HCT116 (cell line): ENCODE data around the gene CFAP221. TPM values are rescaled to one million over a fixed set of nuclear protein-coding genes. Genes with fewer than 3 reads are reported as not detected.

ENCODE experiments used
- ATAC-seq: fragments of 200-7000 bp; cut with Tn5 transposase; 2 replicates; pipeline ENCODE4 v1.9.1; 2020; ENCODE audit warnings: mild to moderate bottlenecking, moderate library complexity
- BruUV-seq: library from RNA; stranded (reverse); fragments of 400-500 nt; replicated peaks from 2 replicates; lab custom pipeline; 2021; lab: Mats Ljungman, UMichigan
- CTCF ChIA-PET: fragments of 300-600 bp; sonication (Branson Sonifier 250); formaldehyde crosslinking; loops from one replicate; lab custom pipeline; 2021; ENCODE audit warnings: antibody characterized with exemption; lab: Charles Lee
- POLR2A ChIA-PET: fragments of 300-600, 350-600 bp; sonication (Branson Sonifier 250); formaldehyde crosslinking; loops from one replicate; lab custom pipeline; 2021; ENCODE audit warnings: antibody characterized with exemption; lab: Charles Lee
- RAD21 ChIA-PET, 2 experiments: fragments of 300-600 bp; sonication (Branson Sonifier 250); formaldehyde crosslinking; loops; one replicate each; lab custom pipeline; 2023; ENCODE audit warnings: low total read pairs in 2 of 2; ENCODE audit not compliant: uncharacterized antibody in 2 of 2, unreplicated experiment in 2 of 2, low non-redundant PET in 1 of 2; lab: Charles Lee
- DNase-seq: peaks from one replicate; pipeline ENCODE4 v3.0.0-alpha.2; 2010; ENCODE audit warnings: low read depth, low spot score
- H2AFZ ChIP-seq: fragments of 200-600 bp; shearing (Covaris generic), sonication (generic); 2 replicates; pipeline ENCODE4 v1.6.1; 2017; ENCODE audit warnings: low read depth, mixed run types, mixed read lengths, antibody characterized with exemption, low read length; ENCODE audit not compliant: poor library complexity, severe bottlenecking
- H3K27ac ChIP-seq: 2 replicates; pipeline ENCODE4 v1.5.1; 2012; ENCODE audit warnings: low read depth, low read length
- H3K27me3 ChIP-seq: fragments of 200-600 bp; sonication (generic); 2 replicates; pipeline ENCODE4 v1.6.1; 2016; ENCODE audit warnings: mixed run types, low read length, mixed read lengths; ENCODE audit not compliant: insufficient read depth
- H3K36me3 ChIP-seq, 2 experiments: fragments of 200-500 bp in 1 of 2; fragments of 200-600 bp in 1 of 2; sonication (Bioruptor generic) in 1 of 2; sonication (generic) in 1 of 2; 2 replicates each; pipeline versions ENCODE4 v1.5.1 to v1.6.1; 2014 to 2016; ENCODE audit warnings: low read length in 2 of 2, inconsistent platforms in 1 of 2, mixed read lengths in 1 of 2, mixed run types in 1 of 2; ENCODE audit not compliant: insufficient read depth in 2 of 2, control insufficient read depth in 1 of 2
- H3K4me1 ChIP-seq, 2 experiments: fragments of 200-600 bp in 1 of 2; sonication (generic) in 1 of 2; 2 replicates each; pipeline versions ENCODE4 v1.5.1 to v1.6.1; 2012 to 2017; ENCODE audit warnings: low read length in 2 of 2, inconsistent platforms in 1 of 2, mild to moderate bottlenecking in 1 of 2, mixed read lengths in 1 of 2, mixed run types in 1 of 2, moderate library complexity in 1 of 2; ENCODE audit not compliant: insufficient read depth in 2 of 2, control insufficient read depth in 1 of 2
- H3K4me2 ChIP-seq: fragments of 200-600 bp; sonication (generic); 2 replicates; pipeline ENCODE4 v1.6.1; 2017; ENCODE audit warnings: mixed run types, low read length, mixed read lengths
- H3K4me3 ChIP-seq, 2 experiments: fragments of 200-600 bp in 1 of 2; sonication (generic) in 1 of 2; replicated peaks in 1 of 2; 2 replicates each; pipeline ENCODE4 v1.5.1; 2011 to 2016; ENCODE audit warnings: low read length in 2 of 2, control low read depth in 1 of 2, low read depth in 1 of 2, mild to moderate bottlenecking in 1 of 2, mixed read lengths in 1 of 2, mixed run types in 1 of 2
- H3K79me2 ChIP-seq: fragments of 200-600 bp; sonication (generic); 2 replicates; pipeline ENCODE4 v1.6.1; 2017; ENCODE audit warnings: mild to moderate bottlenecking, mixed run types, low read length, moderate library complexity, mixed read lengths; ENCODE audit not compliant: insufficient read depth
- H3K9ac ChIP-seq: fragments of 200-600 bp; sonication (generic); 2 replicates; pipeline ENCODE4 v1.6.1; 2016; ENCODE audit warnings: low read length, mixed read lengths
- H3K9me2 ChIP-seq: fragments of 200-600 bp; sonication (generic), shearing (Covaris generic); 2 replicates; pipeline ENCODE4 v1.6.1; 2017; ENCODE audit warnings: mixed run types, mild to moderate bottlenecking, moderate library complexity; ENCODE audit not compliant: insufficient read depth
- H3K9me3 ChIP-seq, 2 experiments: fragments of 200-500 bp in 1 of 2; fragments of 200-600 bp in 1 of 2; sonication (Bioruptor generic) in 1 of 2; sonication (generic) in 1 of 2; 2 replicates each; pipeline ENCODE4 v1.6.1; 2014 to 2017; ENCODE audit warnings: low read length in 2 of 2, mixed read lengths in 2 of 2, inconsistent platforms in 1 of 2, low read depth in 1 of 2, mild to moderate bottlenecking in 1 of 2, mixed run types in 1 of 2, moderate library complexity in 1 of 2; ENCODE audit not compliant: control insufficient read depth in 1 of 2, insufficient read depth in 1 of 2
- H4K20me1 ChIP-seq: fragments of 200-600 bp; sonication (generic), shearing (Covaris generic); 2 replicates; pipeline ENCODE4 v1.6.1; 2017; ENCODE audit warnings: mixed run types, mild to moderate bottlenecking, moderate library complexity; ENCODE audit not compliant: insufficient read depth
- CTCF ChIP-seq, 3 experiments: fragments of 200-600 bp in 1 of 3; sonication (generic) in 1 of 3; IDR thresholded peaks in 2 of 3; conservative IDR thresholded peaks in 1 of 3; 2 replicates each; pipeline ENCODE4 v1.5.1; 2012 to 2017; ENCODE audit warnings: low read depth in 2 of 3, low read length in 2 of 3, antibody characterized with exemption in 1 of 3, borderline replicate concordance in 1 of 3, control low read depth in 1 of 3, mild to moderate bottlenecking in 1 of 3, mixed read lengths in 1 of 3, mixed run types in 1 of 3, moderate library complexity in 1 of 3; ENCODE audit not compliant: insufficient read depth in 1 of 3
- EGR1 ChIP-seq: IDR thresholded peaks from 2 replicates; pipeline ENCODE4 v1.6.1; 2012; ENCODE audit warnings: low read depth
- RAD21 ChIP-seq: IDR thresholded peaks from 2 replicates; pipeline ENCODE4 v1.6.1; 2012; ENCODE audit warnings: low read depth, mild to moderate bottlenecking
- REST ChIP-seq: IDR thresholded peaks from 2 replicates; pipeline ENCODE4 v1.6.1; 2012; ENCODE audit warnings: low read depth
- SIN3A ChIP-seq: IDR thresholded peaks from 2 replicates; pipeline ENCODE4 v1.6.1; 2012; ENCODE audit warnings: low read depth
- ZNF274 ChIP-seq: fragments of 200-500 bp; sonication (Bioruptor generic); IDR thresholded peaks from 2 replicates; pipeline ENCODE4 v1.6.1; 2014; ENCODE audit warnings: mild to moderate bottlenecking, low read depth, low read length, inconsistent platforms
- intact Hi-C: fragments of 100-400 bp; cut with micrococcal nuclease; formaldehyde crosslinking; loops from 2 replicates; pipeline ENCODE4 v1.10.0; 2022
- total RNA-seq: library from RNA; stranded (reverse); gene quantifications from one replicate; pipeline ENCODE4 v1.2.1, GENCODE V29; 2021; ENCODE audit not compliant: unreplicated experiment

CFAP221 gene
- total RNA-seq, 1 experiment from 2014 or later: 0.96 TPM

GRCh38 chr2:119549241-119549640, 5.0 kb downstream of the CFAP221 start:
- no peak overlapping the region for H3K27ac ChIP-seq
- ATAC-seq (no peak), DNase-seq (no peak)
- no peaks in the 10 kb centered on the region for H3K36me3 ChIP-seq
- no peaks in the 10 kb centered on the region for H3K27me3 ChIP-seq
- H3K9me3 ChIP-seq: no peaks in the 10 kb centered on the region
- H3K9ac ChIP-seq: no peak overlapping the region
- POLR2A ChIA-PET: no interaction called here
- intact Hi-C loops: no loop called here
- no peak overlapping the region for H3K4me3 ChIP-seq
- H3K4me1 ChIP-seq: peaks cover 0 to 7% of the 10 kb centered on the region in 2 experiments; a peak in 1 of 4 replicates
- no peak overlapping the region for H3K4me2 ChIP-seq
- H2AFZ ChIP-seq: no peak overlapping the region
- H4K20me1 ChIP-seq: no peaks in the 10 kb centered on the region
- no peaks in the 10 kb centered on the region; the same call in 1 of the 2 replicates for H3K9me2 ChIP-seq
- H3K79me2 ChIP-seq: no peaks in the 10 kb centered on the region
- RAD21 ChIA-PET: no interaction called here
- BruUV-seq: no TSS peak
- CTCF ChIA-PET: no interaction called here
- TF ChIP-seq REST: no peak
- TF ChIP-seq EGR1: no peak
- no peak for TF ChIP-seq ZNF274
- no peak for TF ChIP-seq RAD21
- TF ChIP-seq CTCF (IDR thresholded peaks at IDR 0.05 in 2 of 3, conservative IDR thresholded peaks at IDR 0.05 in 1 of 3; ENCODE audit: borderline replicate concordance in 1 of 3, insufficient read depth in 1 of 3, low read depth in 2 of 3, low read length in 2 of 3): no peak
- TF ChIP-seq SIN3A: no peak
- TF ChIP-seq, all 23 proteins: peak for 0
